ENCODE results near the gene FPR1.

DNA sequence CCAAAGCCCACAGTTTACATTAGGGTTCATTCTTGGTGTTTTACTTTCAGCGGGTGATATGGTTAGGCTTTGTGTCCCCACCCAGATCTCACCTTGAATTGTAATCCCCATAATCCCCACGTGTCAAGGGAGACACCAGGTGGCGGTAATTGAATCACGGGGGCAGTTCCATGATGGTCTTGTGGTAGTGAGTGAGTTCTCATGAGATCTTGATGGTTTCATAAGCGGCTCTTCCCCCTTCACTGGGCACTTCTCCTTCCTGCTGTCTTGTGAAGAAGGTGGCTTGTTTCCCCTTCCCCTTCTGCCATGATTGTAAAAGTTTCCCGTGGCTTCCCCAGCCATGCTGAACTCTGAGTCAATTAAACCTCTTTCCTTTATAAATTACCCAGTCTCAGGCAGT lies 21.3 kb upstream of the FPR1 start:
- TF ChIP-seq, protein P1, sequence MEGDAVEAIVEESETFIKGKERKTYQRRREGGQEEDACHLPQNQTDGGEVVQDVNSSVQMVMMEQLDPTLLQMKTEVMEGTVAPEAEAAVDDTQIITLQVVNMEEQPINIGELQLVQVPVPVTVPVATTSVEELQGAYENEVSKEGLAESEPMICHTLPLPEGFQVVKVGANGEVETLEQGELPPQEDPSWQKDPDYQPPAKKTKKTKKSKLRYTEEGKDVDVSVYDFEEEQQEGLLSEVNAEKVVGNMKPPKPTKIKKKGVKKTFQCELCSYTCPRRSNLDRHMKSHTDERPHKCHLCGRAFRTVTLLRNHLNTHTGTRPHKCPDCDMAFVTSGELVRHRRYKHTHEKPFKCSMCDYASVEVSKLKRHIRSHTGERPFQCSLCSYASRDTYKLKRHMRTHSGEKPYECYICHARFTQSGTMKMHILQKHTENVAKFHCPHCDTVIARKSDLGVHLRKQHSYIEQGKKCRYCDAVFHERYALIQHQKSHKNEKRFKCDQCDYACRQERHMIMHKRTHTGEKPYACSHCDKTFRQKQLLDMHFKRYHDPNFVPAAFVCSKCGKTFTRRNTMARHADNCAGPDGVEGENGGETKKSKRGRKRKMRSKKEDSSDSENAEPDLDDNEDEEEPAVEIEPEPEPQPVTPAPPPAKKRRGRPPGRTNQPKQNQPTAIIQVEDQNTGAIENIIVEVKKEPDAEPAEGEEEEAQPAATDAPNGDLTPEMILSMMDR (IDR thresholded peaks at IDR 0.05; ENCODE audit: low read length) = no peak
- no peak for TF ChIP-seq EZH2 (IDR thresholded peaks at IDR 0.05; ENCODE audit: borderline replicate concordance, low read length)
